Prostate gland (tissue), 2 donors: ENCODE data around the gene CCDC167. TPM values are rescaled to one million over a fixed set of nuclear protein-coding genes. Genes with fewer than 3 reads are reported as not detected.
"Not testable (repeated sequence)": the region's sequence is repeated elsewhere in the genome, so short reads cannot be mapped to it uniquely, and the experiment has no call there.

Experiments
- DNase-seq: peaks from one replicate; pipeline ENCODE4 v3.0.0-alpha.2; 2019; ENCODE audit warnings: low spot score
- H3K27ac ChIP-seq, 2 donors: fragments of 200-600 bp; sonication (generic); 2 replicates each; pipeline ENCODE4 v1.5.1; 2017 to 2019
- H3K27me3 ChIP-seq: fragments of 200-600 bp; sonication (generic); replicated peaks from 2 replicates; pipeline ENCODE4 v1.5.1; 2019; ENCODE audit not compliant: insufficient read depth
- H3K36me3 ChIP-seq, 2 donors: fragments of 200-600 bp; sonication (generic); 1 replicate in 1 of 2; 2 replicates in 1 of 2; pipeline versions ENCODE4 v1.5.1 to v1.8.1; 2017 to 2019
- H3K4me1 ChIP-seq: fragments of 200-600 bp; sonication (generic); replicated peaks from 2 replicates; pipeline ENCODE4 v1.5.1; 2019
- H3K4me3 ChIP-seq, 2 donors: fragments of 200-600 bp; sonication (generic); 2 replicates each; pipeline ENCODE4 v1.5.1; 2017 to 2019
- H3K9me3 ChIP-seq: fragments of 200-600 bp; sonication (generic); 2 replicates; pipeline ENCODE4 v1.5.1; 2017
- CTCF ChIP-seq, 4 experiments: fragments of 200-600 bp in 2 of 4; fragments of 450-650 bp in 2 of 4; sonication (generic) in 2 of 4; IDR thresholded peaks; 1 replicate in 3 of 4; 2 replicates in 1 of 4; pipeline ENCODE4 v1.5.1; 2016 to 2019; ENCODE audit warnings: antibody characterized with exemption in 4 of 4, mild to moderate bottlenecking in 2 of 4, moderate library complexity in 2 of 4
- POLR2A ChIP-seq: fragments of 450-650 bp; IDR thresholded peaks from one replicate; pipeline ENCODE4 v1.6.1; 2016; ENCODE audit warnings: antibody characterized with exemption, mild to moderate bottlenecking
- POLR2AphosphoS5 ChIP-seq: sonication (generic); formaldehyde crosslinking; IDR thresholded peaks from one replicate; pipeline ENCODE4 v1.6.1; 2017; ENCODE audit warnings: antibody characterized with exemption
- WGBS: methylation state at CpG from one replicate; pipeline ENCODE4 v1.1.5; 2018; 5-methylcytosine and 5-hydroxymethylcytosine counted together
- intact Hi-C: fragments of 100-400 bp; cut with DNase I; formaldehyde crosslinking; loops from one replicate; pipeline ENCODE4 v1.14.2; 2022
- total RNA-seq, 2 donors: library from RNA; depleted of rRNA; stranded (reverse); fragments of >200 nt; gene quantifications; one replicate each; pipeline ENCODE4 v1.1.0, GENCODE V29; 2016

The CCDC167 gene
- total RNA-seq, 2 donors from 2014 or later: 46.9 to 54.6 TPM

- H3K4me1 ChIP-seq: no peaks in the 10 kb centered on the region
- H3K36me3 ChIP-seq: peaks cover 0 to 12% of the 10 kb centered on the region in 2 donors
- H3K27ac ChIP-seq: no peak overlapping the region
- no peak for TF ChIP-seq POLR2AphosphoS5
- TF ChIP-seq CTCF (IDR thresholded peaks at IDR 0.05): no peak
- TF ChIP-seq POLR2A: no peak
- H3K4me3 ChIP-seq: no peak overlapping the region
- no peaks in the 10 kb centered on the region for H3K27me3 ChIP-seq
- WGBS: 71% methylated on average over 8 of the region's 8 CpGs
- H3K9me3 ChIP-seq: no peaks in the 10 kb centered on the region
- intact Hi-C loops: no loop called here
- DNase-seq: no peak
These were observed 45.1 kb downstream of the CCDC167 start for GRCh38 chr6:37454420-37455140.

- 89% methylated on average over 3 of the region's 3 CpGs for WGBS
- Histone ChIP-seq H3K27me3 (no peaks in the 10 kb centered on the region), H3K4me3 (no peak overlapping the region), H3K36me3 (no peaks in the 10 kb centered on the region), H3K27ac (no peak overlapping the region), H3K9me3 (no peaks in the 10 kb centered on the region), H3K4me1 (no peaks in the 10 kb centered on the region)
- TF ChIP-seq CTCF (IDR thresholded peaks at IDR 0.05): no peak
- no peak for TF ChIP-seq POLR2AphosphoS5
- no peak for TF ChIP-seq POLR2A
- intact Hi-C loops: no loop called here
- DNase-seq: no peak
These were observed 47.2 kb downstream of the CCDC167 start for GRCh38 chr6:37452522-37452921.

- intact Hi-C loops: no loop called here
- Histone ChIP-seq H3K4me3 (no peak overlapping the region), H3K9me3 (no peaks in the 10 kb centered on the region), H3K27ac (no peak overlapping the region), H3K36me3 (peaks cover 0 to 1% of the 10 kb centered on the region in 2 donors), H3K4me1 (no peaks in the 10 kb centered on the region), H3K27me3 (no peaks in the 10 kb centered on the region)
- TF ChIP-seq POLR2A: no peak
- no peak for TF ChIP-seq POLR2AphosphoS5
- no peak for TF ChIP-seq CTCF (IDR thresholded peaks at IDR 0.05)
- no peak for DNase-seq
- 84% methylated on average over 2 of the region's 2 CpGs for WGBS
These were observed 48.1 kb downstream of the CCDC167 start for GRCh38 chr6:37451441-37452193.

GRCh38 chr6:37449984-37450383, 49.7 kb downstream of the CCDC167 start:
- H3K9me3 ChIP-seq: no peaks in the 10 kb centered on the region
- intact Hi-C loops: no loop called here
- no peak overlapping the region for H3K27ac ChIP-seq
- TF ChIP-seq POLR2A (no peak), POLR2AphosphoS5 (no peak), CTCF (IDR thresholded peaks at IDR 0.05) (no peak)
- no peak overlapping the region for H3K4me3 ChIP-seq
- no peaks in the 10 kb centered on the region for H3K27me3 ChIP-seq
- H3K4me1 ChIP-seq: no peaks in the 10 kb centered on the region
- H3K36me3 ChIP-seq: peaks cover 5 to 10% of the 10 kb centered on the region in 2 donors
- 88% methylated on average over 4 of the region's 4 CpGs for WGBS
- DNase-seq: no peak

GRCh38 chr6:37443216-37443542, 56.5 kb downstream of the CCDC167 start:
- H3K27me3 ChIP-seq, H3K4me3 ChIP-seq, H3K9me3 ChIP-seq, H3K36me3 ChIP-seq, H3K4me1 ChIP-seq, DNase-seq, intact Hi-C loops: not testable (repeated sequence)
- H3K27ac ChIP-seq: peak overlapping the region; percentile 52 to 62
- WGBS: 86% methylated on average over 5 of the region's 5 CpGs
